GM18868 (cell line): ENCODE measurements around the gene ZCCHC2.

Experiments used
- ATAC-seq: cut with Tn5 transposase; IDR thresholded peaks from one replicate; pipeline ENCODE4 v1.9.1; 2021; ENCODE audit warnings: mild to moderate bottlenecking, moderate library complexity; ENCODE audit not compliant: unreplicated experiment

ZCCHC2 gene

DNA sequence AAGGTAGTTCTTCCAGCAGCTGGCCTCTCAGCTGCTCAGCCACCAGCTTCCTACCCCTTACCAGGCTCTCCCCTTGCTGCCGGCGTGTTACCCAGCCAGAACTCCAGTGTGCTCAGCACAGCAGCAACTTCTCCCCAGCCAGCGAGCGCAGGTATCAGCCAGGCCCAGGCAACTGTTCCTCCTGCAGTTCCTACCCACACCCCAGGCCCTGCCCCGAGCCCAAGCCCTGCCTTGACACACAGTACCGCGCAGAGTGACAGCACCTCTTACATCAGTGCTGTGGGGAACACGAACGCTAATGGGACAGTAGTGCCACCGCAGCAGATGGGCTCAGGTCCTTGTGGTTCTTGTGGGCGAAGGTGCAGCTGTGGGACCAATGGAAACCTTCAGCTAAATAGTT lies 52.0 kb downstream of the ZCCHC2 start:
- ATAC-seq: no peak

DNA sequence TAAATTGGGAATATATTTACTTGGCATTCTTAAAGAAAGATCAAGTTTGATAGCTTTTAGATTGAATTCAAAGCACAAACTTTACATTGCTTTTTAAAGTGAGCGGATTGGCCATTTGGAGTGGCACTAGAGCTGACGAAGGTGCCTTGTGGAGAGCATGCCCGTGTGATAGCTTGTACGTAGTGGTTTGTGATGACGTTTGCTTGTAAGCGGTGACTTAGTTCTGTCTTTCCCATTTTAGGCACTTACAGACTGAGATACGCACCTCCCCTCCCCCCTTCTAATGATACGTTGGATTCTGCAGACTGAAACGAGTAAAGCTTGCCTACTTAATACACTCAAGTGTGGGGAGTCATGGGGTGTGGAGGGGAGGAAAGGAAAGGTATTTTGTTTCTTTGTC lies 53.4 kb downstream of the ZCCHC2 start:
- ATAC-seq: no peak

DNA sequence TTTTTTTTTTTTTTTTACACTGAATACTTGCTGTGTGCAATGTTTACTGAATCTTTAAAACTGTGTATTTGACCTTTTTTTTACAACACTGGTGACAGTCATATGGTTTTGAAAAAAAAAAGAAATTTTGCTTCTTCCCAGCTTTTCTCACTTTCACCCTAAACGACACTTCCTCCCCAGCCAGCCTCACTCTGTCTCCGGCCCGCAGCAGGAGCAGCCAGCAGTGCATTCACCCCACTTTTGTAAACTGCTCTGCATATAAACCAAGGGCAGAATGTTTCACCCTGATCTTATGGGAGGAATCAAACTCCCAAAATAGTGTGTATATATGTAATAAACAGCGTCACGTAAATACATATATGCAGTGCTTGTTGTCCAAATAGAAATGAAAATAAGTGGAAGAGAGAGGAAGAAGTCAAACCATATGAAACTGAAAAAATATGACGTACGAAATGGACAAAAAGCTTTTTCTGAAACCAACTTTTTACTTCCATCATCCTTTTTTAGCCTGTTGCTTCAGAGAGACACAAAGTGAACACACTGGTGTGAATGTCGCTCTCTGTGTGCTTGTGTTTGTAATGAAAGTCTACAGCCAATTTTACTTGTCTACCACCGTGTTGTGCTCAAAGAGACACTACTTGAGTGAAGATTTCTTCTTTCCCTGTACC lies 54.2 kb downstream of the ZCCHC2 start:
- peak; percentile 55 for ATAC-seq

DNA sequence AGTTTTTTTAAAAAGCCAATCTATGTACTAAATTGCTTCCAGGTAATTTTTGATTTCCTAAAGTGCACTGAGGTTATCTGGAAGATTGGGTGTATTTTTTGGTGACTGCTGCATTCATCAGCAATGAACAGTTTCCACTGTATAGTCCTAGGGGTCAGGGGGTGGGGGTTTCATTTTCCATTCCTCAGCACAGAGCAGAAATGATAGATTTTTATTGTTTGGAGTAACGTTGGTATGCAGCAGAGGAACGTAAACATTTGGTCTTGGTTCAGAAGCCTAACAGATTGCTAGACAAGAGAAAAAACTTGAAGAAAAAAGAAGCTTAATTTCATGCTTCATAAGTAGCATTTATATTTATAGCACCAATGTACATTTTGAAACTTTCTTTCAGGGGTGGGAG lies 54.9 kb downstream of the ZCCHC2 start:
- peak; percentile 44 for ATAC-seq

DNA sequence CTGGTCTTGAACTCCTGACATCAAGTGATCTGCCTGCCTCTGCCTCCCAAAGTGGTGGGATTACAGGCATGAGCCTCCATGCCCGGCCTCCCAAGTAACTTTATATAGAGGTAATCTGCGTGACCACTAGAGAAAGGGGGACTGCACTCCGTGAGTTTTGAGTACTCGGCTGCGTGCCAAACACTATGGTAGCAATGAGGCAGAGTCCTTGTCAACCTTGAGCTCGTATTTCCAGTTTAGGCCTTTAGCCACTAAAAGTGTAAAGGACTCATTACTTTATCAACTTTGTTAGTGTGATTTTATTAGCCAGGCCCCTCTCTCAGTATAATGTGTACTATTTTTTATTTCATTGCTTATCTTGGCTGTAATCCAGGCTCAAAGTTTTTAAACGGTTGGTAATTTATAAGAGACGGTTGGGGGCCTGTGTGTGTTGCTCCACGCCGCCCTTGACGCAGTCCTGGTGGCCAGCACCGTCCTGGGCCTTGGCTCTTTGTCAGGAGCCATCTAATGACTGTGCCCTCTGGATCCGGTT lies 56.2 kb downstream of the ZCCHC2 start:
- no peak for ATAC-seq

DNA sequence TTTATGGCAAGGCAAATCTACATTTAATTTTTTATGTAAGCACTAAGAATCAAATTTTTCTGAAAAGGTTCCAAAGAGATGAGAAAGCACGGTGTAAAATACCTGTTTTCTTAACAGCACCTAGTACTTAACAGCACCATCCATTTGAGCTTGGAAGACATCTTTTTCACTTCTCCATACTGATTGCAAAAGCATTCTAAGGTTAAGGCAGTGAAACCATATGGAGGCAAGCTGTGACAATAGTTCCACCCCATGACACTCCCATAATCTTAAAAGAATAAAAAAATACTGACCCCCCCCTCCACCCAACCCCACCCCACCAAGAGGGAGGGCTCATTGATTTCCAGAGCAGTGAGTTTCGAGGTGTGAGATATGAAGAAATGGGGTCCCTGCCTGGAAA lies 60.6 kb downstream of the ZCCHC2 start:
- no peak for ATAC-seq

DNA sequence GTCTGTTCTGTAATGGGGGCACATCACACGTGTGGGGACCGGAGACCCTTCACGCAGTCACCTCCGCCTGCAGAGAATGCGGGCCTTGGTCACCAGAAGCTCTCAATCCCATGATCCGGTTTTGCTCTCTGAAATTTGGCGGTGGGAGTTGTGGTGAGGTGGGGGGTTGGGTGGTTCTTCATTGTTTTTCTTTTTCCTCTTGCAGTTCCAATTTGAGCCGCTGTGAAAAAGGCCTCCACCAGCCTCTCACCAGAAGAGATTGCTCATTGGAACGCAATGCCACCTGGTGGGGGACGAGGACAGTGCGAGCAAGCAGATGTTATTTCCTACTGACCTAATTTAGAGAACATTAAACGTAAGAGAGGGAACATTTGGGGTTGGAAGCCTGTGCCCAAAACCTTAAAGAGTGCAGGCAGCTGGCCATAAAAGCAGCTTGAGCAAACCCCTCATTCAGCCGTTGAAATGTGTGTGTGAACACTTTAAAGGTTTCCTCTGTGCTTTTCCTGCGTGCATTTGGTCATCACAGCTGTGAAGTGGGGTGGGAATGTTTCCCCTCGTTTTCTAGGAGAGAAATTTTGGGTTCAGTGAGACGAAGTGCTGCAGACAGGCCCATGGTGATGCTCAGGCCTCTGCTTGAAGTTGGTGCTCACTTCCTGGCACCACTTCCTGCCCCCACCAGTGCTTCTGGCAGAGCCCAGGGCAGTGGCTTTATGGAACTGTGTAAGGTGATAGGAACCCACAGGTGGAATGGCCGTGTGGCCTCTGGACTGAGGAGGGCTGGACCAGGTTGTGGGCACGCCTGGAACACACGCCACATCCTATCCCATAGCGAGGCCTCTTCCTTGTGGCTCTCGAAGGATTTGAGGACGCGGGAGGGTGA lies 61.7 kb downstream of the ZCCHC2 start:
- ATAC-seq: peak; percentile 85

DNA sequence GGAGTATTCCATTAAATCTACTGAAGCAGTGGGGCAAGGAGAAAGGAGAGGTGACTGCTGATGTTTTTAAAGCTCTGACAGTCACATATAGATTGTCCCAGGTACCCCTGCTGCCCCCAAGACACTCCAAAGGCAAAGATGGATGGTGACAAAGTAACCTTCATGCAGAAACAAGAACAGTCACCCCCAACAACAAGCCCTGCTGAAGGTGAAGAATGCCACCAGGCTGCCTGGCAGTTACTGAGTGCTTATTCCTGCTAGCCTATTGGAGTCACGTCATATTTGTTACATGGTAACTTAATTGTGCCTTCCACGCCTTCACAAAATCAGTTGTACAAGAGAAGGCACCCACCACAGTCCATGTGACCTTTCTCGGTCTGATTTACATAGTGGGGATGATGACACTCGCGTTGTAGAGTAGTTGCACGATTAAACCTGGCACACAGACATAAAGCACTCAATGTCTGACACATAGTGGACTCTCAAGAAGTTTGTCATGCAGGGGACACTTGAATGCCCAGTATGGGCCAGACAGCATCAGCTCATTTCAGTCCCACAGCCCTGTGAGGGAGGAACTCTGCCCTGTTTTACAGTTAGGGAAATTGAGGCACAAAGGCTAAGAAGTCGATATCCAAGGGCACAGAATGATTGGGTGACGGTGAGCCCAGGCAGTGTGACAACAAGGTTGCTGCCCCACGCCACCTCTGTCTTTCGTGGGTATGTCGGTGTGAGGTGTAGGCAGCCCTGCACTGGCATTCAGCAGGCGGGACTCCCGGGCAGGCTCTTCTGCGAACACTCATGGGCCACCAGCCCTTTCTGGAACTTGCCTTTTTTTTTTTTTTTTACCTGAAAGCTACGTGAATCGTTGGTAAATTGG lies 62.7 kb downstream of the ZCCHC2 start:
- peak; percentile 20 for ATAC-seq

DNA sequence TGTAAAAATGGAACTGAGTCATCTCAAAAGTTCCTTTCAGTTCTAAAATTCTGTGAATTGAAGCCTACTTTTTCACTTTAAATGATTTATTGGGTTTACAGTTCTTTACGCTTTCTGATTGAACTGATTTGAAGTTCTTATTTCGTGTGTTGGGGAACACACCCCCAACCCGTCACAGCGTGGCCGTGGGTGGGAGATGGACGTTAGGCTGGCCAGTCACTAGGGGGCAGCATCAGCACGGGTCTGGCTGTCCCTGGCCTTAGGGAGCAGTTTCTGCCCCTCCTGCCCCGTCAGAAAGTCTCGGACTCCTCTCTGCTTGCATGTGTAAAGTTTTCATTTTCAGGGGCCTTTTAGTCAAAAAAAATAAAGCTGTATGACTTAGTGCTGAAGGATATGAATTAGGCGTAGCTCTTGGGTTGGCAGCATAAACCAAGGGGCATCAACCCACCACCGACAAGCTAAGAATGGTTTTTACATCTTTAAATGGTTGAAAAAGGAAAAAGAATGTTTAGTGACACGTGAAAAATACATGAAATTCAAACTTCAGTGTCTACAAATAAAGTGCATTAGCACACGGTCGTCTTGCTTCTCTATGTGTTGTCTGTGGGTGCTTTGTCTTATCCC lies 63.4 kb downstream of the ZCCHC2 start:
- ATAC-seq: peak; percentile 65

DNA sequence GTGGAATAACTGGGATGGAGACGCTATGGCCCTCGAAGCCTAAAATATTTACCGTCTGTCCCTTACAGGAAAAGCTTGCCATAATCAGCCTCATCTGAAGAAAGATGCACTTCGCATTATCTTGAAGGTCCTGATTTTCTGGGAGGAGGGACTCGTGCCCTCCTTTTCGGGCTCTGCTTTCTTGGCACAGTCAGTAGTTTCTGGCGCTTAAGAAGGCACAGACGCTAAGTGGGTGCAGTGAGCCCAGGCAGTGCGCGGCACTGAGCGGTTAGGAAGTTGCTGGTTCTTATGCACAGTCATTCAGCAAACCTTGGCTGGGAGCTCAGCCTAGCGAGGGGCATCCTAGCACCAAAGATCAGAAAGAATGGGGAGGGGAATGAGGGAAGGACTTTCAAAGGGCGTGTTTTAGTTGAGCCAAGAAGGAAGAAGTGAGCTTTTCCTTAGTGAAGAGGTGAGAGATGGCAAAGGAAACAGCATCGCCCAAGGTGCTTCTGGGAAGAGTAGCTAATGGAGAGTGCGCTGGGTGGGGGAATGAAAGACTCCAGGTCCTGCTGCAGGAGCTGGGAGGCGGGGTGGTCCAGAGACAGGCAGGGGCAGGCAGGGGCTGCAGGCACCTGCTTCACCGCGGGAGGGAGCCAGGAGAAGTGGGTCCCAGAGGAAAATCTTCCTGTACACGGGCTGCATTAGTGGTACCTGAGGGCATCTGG lies 64.1 kb downstream of the ZCCHC2 start:
- no peak for ATAC-seq

DNA sequence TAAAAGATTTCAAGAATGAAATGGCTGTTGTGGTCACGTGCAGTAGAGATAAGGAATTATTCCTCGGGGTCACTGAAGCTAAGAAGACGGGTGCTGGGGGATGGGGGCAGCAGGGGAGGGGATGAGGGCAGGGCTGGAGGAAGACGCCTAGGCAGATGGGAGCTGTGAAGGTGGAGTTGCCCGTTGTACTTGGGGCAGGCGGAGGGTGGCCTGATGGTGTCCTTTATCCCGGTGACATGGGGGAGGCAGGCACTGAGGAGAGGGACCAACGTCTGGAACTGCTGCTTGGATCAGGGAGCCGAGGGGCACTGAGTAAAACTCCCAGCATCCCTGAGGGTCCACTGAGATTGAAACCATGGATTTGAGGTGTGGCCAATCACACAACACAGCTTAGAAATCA lies 64.9 kb downstream of the ZCCHC2 start:
- no peak for ATAC-seq

DNA sequence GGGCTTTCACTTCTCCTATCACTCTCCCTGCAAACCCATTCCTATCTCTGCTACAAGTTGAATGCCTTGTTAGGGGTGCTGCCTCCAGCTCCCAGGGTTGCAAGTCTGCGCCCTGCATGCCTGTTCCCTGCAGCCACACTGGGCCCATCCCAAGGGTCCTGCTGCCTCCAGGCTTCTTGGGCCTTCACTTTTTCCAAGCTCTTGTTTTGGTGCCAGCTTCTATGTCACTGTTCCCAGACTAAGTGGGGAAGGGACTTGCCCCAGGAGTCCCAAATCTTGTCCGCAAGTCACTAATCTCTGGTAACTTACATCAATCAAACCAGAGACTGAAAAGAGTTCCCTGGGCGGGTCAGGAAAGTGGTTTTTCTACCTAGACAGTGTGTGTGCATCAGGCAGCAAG lies 65.4 kb downstream of the ZCCHC2 start:
- ATAC-seq: no peak

DNA sequence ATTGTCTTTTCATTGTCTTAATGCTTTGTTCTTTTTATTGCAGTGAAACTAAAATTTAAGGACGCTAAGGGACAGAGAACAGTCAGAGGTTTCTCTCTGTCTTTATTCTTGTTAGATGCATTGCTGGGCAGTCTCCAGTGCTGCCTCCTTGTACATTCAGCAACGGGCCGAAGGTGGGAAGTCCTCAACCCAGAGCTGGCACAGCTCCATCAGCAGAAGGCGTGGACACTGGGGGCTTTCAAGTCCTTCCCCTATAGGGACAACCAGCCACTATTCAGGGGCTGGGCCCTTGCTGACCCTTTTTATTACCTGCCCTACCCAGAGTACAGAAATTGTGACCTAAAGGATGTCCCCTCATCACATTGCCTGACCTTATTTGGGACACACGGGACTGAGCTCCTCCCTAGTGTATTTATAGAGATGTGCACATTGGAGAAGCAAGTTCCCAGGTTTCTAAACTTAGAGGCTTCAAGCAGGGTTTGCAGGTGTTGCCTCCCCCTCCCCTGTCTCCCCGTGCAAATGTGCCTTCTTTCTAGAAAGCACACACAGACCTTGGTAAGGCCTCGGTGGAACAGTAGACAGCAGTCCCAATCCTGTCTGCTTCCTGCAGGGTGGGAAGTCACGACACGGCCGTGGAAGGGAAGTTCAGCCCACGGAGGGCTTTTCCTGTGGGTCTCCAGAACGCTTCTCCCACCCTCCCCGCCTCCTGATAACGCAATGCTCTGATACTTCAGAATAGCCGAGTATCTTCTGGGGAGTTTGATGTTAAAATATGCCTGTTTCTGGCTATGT lies 68.2 kb downstream of the ZCCHC2 start:
- no peak for ATAC-seq

DNA sequence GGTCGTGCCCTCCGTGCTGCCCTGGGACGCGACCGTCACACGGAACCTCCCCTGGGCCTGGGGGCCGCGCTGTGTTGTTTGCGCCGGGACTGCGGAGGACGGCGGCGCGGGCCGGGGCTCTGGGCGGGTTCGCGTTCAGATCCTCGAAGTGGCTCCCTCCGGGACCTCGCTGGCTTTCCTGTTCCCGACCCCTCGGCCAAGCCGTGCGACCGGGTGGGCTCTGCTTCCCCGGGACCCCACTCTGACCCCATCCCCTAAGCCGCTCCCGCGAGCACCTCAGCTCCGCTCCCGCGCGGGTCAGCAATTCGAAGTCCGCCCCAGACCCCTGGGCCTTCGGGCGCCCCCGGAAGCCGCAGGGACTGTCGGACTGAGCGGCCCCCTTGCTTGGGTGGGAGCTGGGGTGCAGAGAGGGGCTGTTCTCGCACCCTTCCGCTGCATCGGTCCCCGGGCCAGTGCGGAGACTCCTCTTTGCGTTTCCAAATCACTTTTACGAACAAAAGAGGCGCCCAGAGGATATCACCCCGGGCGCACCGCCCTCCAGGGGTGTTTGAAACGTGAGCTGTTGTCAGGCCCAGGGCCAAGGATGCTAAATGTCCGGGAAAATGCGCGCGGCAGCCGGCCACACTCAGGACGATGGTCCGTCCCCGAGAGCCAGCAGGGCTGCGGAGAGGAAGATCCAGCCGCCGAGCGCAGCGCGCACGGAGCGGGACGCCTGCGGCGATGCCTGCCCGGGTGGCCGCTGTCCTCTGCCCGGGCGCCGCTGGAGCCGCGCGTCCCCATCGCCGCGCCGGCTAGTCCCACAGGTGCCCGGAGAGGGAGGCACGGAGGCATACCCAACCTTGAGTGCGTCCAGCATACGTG lies 73.5 kb downstream of the ZCCHC2 start:
- ATAC-seq: no peak

DNA sequence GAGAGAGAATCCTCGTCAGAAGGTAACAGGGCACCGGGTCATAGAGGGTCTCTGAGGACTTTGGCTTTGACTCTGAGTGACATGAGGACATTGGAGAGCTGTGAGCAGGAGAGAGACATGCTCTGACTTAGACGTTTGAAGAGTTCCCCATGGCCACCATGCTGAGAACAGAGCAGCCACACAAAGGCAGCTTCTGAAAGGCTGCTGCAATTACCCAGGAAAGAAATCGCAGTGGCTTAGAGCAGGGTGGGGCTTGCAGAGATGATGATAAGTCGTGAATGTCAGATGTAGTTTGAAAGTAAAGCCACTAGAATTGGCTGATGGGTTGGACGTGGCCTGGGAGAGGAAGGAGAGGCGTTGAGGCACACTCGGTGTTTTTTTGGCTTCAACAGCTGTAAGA lies 79.0 kb downstream of the ZCCHC2 start:
- ATAC-seq: no peak

DNA sequence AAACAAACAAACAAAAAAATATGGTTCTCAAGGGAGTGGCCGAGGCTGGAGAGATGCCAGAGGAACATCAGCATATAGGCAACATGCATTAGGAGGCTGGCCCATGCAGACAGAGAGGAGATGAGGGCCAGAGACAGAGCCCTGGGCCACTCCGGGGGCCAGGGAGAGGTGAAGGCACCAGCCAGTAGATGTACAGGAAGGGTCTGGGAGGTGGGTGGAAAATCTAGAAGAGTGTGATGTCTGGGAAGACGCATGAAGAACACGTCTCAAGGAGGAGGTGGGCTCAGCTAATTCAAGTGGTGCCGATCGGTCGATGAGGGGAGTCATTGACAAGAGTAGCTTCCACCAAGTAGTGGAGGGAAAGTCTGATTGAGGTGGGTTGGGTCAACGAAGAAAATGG lies 79.9 kb downstream of the ZCCHC2 start:
- no peak for ATAC-seq

DNA sequence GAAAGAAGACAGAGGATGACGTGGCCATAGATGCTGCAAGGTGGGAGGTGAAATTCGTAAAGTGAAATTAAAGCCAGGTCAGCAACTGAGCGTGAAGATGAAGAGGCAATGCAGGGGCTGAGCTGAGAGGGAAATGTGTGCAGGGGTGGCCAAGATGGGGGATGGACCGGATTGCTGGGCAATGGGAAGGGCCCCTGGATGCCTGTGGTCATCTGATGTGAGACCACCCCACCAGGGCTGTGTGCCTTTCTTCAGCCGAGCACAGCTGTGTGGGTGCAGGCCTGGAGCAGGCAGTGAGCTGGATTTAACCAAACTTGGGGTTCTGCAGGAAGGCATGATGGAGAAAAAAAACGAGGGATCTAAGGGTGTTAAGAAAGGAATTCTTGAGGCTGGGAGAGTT lies 80.4 kb downstream of the ZCCHC2 start:
- ATAC-seq: no peak

DNA sequence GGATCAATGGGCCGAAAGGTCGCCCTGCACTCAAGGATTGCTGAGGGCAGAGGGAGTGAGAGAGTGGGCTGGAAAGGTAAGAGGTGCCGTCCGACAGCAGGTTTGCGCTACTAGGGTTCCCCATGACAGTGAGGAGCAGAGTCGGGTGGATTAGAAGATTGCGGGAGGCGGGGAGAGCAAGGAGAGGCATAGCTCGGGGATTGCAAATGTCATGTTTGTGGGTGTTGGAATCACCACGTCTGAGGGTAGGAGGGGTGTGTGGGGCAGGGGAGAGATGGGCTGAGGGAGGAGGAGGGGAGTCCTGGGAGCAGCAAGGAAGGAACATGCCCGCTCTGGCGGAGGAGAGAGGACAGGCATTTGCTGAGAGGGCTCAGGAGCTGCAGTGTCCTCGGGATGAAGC lies 81.2 kb downstream of the ZCCHC2 start:
- ATAC-seq: no peak
